ENCODE data around the gene MYH8. TPM values are rescaled to one million over a fixed set of nuclear protein-coding genes. Genes with fewer than 3 reads are reported as not detected.

Gene MYH8
- not detected in 2 replicates for total RNA-seq

DNA sequence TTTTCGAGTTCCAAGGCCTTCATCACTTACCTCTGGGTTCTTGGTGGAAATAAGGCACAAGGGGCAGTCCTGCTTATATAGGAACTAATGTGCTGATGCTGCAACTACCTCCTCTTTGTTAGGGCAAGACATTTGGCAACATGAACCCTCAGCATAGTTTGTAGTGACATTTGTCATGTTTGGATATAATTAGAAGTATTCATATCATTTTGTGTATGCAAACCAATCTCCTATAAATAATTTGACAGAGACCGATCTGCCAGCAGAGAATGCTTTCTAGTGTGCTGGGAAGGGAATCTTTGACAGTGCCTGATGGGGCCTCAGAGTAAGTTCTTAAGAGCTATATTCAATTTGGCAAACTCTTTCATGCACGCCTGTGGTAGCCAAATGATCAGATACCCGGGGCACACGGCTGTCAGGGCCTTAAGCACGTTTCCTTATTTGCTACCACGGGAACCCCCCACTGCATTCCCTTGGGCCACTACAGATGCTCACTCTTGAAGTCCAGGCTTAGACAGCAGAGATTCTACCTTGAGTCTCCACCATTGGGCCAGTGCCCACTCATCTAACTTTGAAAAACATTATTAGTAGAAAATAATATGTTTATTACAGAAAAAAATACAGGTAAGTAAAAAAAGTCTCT, at the start of gene MYH8:
Gene MYH8 (minus strand): TSS at position 51 of the 643 bp plus-strand sequence. CDS start 1,723 bp downstream, outside the sequence.

DNA sequence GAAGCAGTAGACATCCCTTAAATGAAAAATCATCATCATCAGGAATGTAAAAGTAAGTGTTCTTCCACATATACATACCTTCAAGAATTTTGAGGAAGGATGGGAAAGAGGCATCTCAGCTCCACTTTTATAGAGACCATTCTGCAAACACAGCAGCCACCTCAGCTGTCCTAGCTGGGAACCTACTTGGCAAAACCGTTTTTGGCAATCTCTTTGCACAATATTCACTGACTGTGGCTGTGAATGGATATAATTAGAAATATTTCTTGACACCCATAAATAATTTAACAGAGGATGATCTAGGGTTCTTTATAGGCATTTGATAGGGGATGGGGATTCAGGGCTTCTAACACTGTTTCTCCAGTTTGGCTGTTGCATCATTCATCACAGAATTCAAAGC, 47.7 kb upstream of the MYH8 start, which contains the start of gene MYH4:
Gene MYH4 (minus strand): TSS at position 101 of the 400 bp plus-strand sequence. CDS start 2,814 bp downstream, outside the sequence.

DNA sequence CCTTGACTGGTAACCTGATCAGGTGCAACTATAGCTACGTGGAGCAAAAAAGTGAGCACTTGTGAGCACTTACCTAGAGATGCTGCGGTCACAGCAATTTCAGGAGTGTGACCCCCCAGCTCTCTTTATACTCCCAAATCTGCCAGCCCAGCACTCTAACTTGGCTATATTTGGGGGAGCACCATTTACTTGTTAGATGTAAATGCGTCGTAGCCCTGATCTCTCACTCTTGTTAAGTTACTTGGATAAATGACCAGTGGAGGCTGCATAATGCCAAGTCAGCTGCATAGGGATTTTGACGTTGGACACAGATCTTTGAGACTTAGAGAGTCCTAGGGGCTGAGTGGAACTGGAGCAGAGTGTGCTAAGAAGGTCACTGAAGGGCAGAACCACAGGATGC, 48.8 kb downstream of the MYH8 start, which contains the start of gene MYH13:
Gene MYH13 (minus strand): TSS at position 101 of the 400 bp plus-strand sequence. CDS start 8,476 bp downstream, outside the sequence.

Other genes with a start within 250 kb of the MYH8 start
- 6.7 and 21.7 TPM in 2 replicates for gene GAS7, start 223.3 kb downstream of the MYH8 start, total RNA-seq
- not detected in 2 replicates for gene MYH13, start 48.9 kb downstream of the MYH8 start, total RNA-seq
- not detected in 2 replicates for gene MYH4, start 47.6 kb upstream of the MYH8 start, total RNA-seq
- not detected in 2 replicates for gene MYH1, start 96.6 kb upstream of the MYH8 start, total RNA-seq
- gene MYH2, start 127.7 kb upstream of the MYH8 start, total RNA-seq = not detected in 2 replicates
- gene MYH3, start 235.4 kb upstream of the MYH8 start, total RNA-seq = 0.22 and 0.86 TPM in 2 replicates

Measured in placental pericyte (primary cell).